OCI-LY7 (cell line): ENCODE results near the gene GSE1. TPM values are rescaled to one million over a fixed set of nuclear protein-coding genes. Genes with fewer than 3 reads are reported as not detected.

Experiments used
- BruUV-seq: library from RNA; stranded (reverse); fragments of 400-500 nt; replicated peaks from 2 replicates; lab custom pipeline; 2021; lab: Mats Ljungman, UMichigan
- CTCF ChIA-PET: fragments of 300-600 bp; sonication (Branson Sonifier 250); formaldehyde crosslinking; loops from one replicate; lab custom pipeline; 2022; ENCODE audit warnings: antibody characterized with exemption; ENCODE audit not compliant: unreplicated experiment; lab: Charles Lee
- POLR2A ChIA-PET: fragments of 300-600 bp; sonication (Branson Sonifier 250); formaldehyde crosslinking; loops from one replicate; lab custom pipeline; 2022; ENCODE audit warnings: antibody characterized with exemption; lab: Charles Lee
- DNase-seq: peaks from one replicate; pipeline ENCODE4 v3.0.0-alpha.2; 2015; ENCODE audit warnings: low spot score
- H2AFZ ChIP-seq: fragments of 200-600 bp; sonication (generic), shearing (Covaris generic); 2 replicates; pipeline ENCODE4 v1.6.1; 2014; ENCODE audit warnings: mild to moderate bottlenecking, antibody characterized with exemption, low read length, moderate library complexity
- H3K27ac ChIP-seq: fragments of 200-600 bp; sonication (generic); 2 replicates; pipeline ENCODE4 v1.5.1; 2014; ENCODE audit warnings: mixed run types, low read depth, mild to moderate bottlenecking, moderate library complexity, low read length, inconsistent platforms; ENCODE audit not compliant: poor library complexity, severe bottlenecking
- H3K36me3 ChIP-seq: fragments of 200-600 bp; sonication (generic); 2 replicates; pipeline ENCODE4 v1.6.1; 2014; ENCODE audit warnings: mild to moderate bottlenecking, antibody characterized with exemption, low read length, moderate library complexity, mixed read lengths; ENCODE audit not compliant: insufficient read depth
- H3K4me1 ChIP-seq: fragments of 200-600 bp; sonication (generic); 2 replicates; pipeline ENCODE4 v1.5.1; 2014; ENCODE audit warnings: mild to moderate bottlenecking, low read length; ENCODE audit not compliant: insufficient read depth, poor library complexity, severe bottlenecking
- H3K4me2 ChIP-seq: fragments of 200-600 bp; sonication (generic); 2 replicates; pipeline ENCODE4 v1.6.1; 2014; ENCODE audit warnings: mild to moderate bottlenecking, low read length
- H3K4me3 ChIP-seq: fragments of 200-600 bp; sonication (generic); 2 replicates; pipeline ENCODE4 v1.5.1; 2014; ENCODE audit warnings: mild to moderate bottlenecking, low read depth, low read length; ENCODE audit not compliant: poor library complexity, severe bottlenecking
- H3K79me2 ChIP-seq: fragments of 200-600 bp; sonication (generic); 2 replicates; pipeline ENCODE4 v1.6.1; 2016; ENCODE audit warnings: low read depth, mild to moderate bottlenecking, low read length, moderate library complexity, mixed read lengths; ENCODE audit not compliant: insufficient read depth
- H3K9me2 ChIP-seq: fragments of 200-600 bp; sonication (generic); 2 replicates; pipeline ENCODE4 v1.6.1; 2016; ENCODE audit warnings: mild to moderate bottlenecking, low read length, mixed read lengths; ENCODE audit not compliant: insufficient read depth
- H3K9me3 ChIP-seq: fragments of 200-600 bp; sonication (generic); 2 replicates; pipeline ENCODE4 v1.6.1; 2014; ENCODE audit warnings: mild to moderate bottlenecking, mixed run types, low read length, mixed read lengths
- H4K20me1 ChIP-seq: fragments of 200-600 bp; sonication (generic); 2 replicates; pipeline ENCODE4 v1.6.1; 2014; ENCODE audit warnings: mild to moderate bottlenecking, antibody characterized with exemption, low read length, moderate library complexity, mixed read lengths; ENCODE audit not compliant: insufficient read depth
- EZH2phosphoT487 ChIP-seq: fragments of 200-600 bp; sonication (generic); IDR thresholded peaks from 2 replicates; pipeline ENCODE4 v1.6.1; 2018; ENCODE audit warnings: low read depth, borderline replicate concordance, mild to moderate bottlenecking, mixed run types, antibody characterized with exemption, low read length, moderate library complexity, mixed read lengths
- intact Hi-C: fragments of 100-400 bp; cut with micrococcal nuclease; formaldehyde crosslinking; loops from one replicate; pipeline ENCODE4 v1.10.0; 2022; ENCODE audit not compliant: unreplicated experiment
- total RNA-seq, 2 experiments: library from RNA; depleted of rRNA in 1 of 2; stranded (reverse); fragments of >200 nt in 1 of 2; shearing (Covaris generic) in 1 of 2; gene quantifications; 2 replicates each; pipeline ENCODE4 v1.2.3, GENCODE V29; 2014 to 2022
- TF ChIP-seq, protein P1 (sequence below): fragments of 200-600 bp; sonication (generic); conservative IDR thresholded peaks from 2 replicates; pipeline ENCODE4 v1.5.1; 2014; ENCODE audit warnings: mild to moderate bottlenecking, antibody characterized with exemption, low read length, moderate library complexity, mixed read lengths

Gene GSE1
- total RNA-seq, 2 experiments from 2014 or later, result 30.9 to 66.6 TPM

DNA sequence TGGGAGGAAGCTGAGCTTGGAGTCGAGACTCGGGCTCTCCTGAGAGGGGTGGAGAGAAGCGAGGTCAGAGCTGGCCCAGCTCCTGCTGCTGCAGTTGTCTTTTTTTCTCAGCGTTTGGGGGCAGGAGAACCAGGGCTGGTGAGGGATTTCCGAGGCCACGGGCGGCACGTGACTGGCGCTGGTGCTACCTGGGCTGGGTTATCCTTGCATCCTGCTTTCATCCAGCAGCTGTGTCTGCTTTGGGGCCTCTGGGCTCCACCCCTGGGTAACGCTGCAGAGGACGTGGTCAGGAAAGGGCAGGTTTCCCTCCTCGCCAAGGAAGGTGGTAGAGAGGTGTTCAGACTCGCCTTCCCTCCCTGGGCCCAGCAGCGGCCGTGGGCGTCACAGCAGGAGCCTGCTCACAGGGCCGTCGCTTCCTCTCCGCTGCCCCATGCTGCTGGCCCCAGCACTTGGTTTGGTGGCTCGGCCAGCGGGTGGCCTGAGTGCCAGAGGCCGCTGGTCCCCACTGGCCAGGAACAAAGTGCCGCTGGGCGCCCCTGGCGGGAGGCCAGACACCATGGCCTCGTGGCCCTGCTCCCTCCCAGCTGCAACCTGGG lies 22.5 kb downstream of the GSE1 start:
- Histone ChIP-seq H3K9me2 (no peaks in the 10 kb centered on the region), H3K4me3 (no peak overlapping the region), H4K20me1 (no peaks in the 10 kb centered on the region), H3K27ac (no peak overlapping the region), H3K4me1 (no peaks in the 10 kb centered on the region), H3K9me3 (no peaks in the 10 kb centered on the region), H3K4me2 (no peak overlapping the region), H3K36me3 (no peaks in the 10 kb centered on the region; the same call in 1 of the 2 replicates), H2AFZ (no peak overlapping the region), H3K79me2 (no peaks in the 10 kb centered on the region)
- CTCF ChIA-PET, result interaction anchor here (0.6 kb wide), 1 partner anchor 380 kb away, joined by 3 read pairs; no protein-coding TSS in a partner anchor
- intact Hi-C loops, result no loop called here
- DNase-seq, result no peak
- BruUV-seq, result no TSS peak
- TF ChIP-seq, protein P1, sequence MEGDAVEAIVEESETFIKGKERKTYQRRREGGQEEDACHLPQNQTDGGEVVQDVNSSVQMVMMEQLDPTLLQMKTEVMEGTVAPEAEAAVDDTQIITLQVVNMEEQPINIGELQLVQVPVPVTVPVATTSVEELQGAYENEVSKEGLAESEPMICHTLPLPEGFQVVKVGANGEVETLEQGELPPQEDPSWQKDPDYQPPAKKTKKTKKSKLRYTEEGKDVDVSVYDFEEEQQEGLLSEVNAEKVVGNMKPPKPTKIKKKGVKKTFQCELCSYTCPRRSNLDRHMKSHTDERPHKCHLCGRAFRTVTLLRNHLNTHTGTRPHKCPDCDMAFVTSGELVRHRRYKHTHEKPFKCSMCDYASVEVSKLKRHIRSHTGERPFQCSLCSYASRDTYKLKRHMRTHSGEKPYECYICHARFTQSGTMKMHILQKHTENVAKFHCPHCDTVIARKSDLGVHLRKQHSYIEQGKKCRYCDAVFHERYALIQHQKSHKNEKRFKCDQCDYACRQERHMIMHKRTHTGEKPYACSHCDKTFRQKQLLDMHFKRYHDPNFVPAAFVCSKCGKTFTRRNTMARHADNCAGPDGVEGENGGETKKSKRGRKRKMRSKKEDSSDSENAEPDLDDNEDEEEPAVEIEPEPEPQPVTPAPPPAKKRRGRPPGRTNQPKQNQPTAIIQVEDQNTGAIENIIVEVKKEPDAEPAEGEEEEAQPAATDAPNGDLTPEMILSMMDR, result no peak
- TF ChIP-seq EZH2phosphoT487, result no peak
- POLR2A ChIA-PET, result no interaction called here

DNA sequence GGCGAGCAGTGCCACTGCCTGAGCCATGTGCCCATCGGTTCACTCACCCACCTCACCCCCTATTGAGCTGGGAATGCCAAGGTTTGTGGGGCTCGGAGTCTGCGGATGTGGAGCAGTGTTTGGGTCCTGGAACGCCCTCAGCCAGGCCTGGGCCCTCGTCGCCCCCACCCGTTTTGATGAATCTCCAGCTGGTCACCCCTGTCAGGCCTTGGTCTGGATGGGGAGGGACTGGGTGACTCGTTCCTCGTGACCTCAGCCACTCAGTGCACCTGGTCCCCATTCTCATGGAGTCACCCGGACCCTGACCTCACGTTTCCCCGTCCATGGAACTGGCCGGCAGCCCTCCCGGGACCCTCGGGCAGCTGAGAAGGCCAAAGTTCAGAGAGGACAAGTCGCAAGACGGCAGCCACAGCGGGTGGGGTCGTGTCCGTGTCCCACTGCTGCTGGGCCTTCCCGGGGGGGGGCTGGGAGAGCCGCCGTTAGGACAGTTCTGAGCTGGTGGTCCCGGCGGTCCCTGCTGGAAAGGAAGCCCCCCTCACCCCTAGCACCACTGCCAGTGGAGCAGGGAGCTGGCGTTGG lies 23.2 kb downstream of the GSE1 start:
- H3K4me3 ChIP-seq, result no peak overlapping the region
- no peaks in the 10 kb centered on the region for H3K79me2 ChIP-seq
- BruUV-seq, result no TSS peak
- no peak for DNase-seq
- no peaks in the 10 kb centered on the region for H3K4me1 ChIP-seq
- no peaks in the 10 kb centered on the region for H3K9me2 ChIP-seq
- intact Hi-C loops, result no loop called here
- H4K20me1 ChIP-seq, result no peaks in the 10 kb centered on the region
- H3K27ac ChIP-seq, result no peak overlapping the region
- no peaks in the 10 kb centered on the region; the same call in 1 of the 2 replicates for H3K36me3 ChIP-seq
- no peaks in the 10 kb centered on the region for H3K9me3 ChIP-seq
- H2AFZ ChIP-seq, result no peak overlapping the region
- no peak for TF ChIP-seq EZH2phosphoT487
- TF ChIP-seq, protein P1, result no peak
- H3K4me2 ChIP-seq, result no peak overlapping the region
- ChIA-PET CTCF (interaction anchor here (0.7 kb wide), 1 partner anchor 83 kb away, joined by 4 read pairs; no protein-coding TSS in a partner anchor), POLR2A (no interaction called here)
